H1 (cell line): ENCODE measurements around the gene RTN4. TPM values are rescaled to one million over a fixed set of nuclear protein-coding genes. Genes with fewer than 3 reads are reported as not detected.

Experiments
- FOSL1 ChIP-seq: IDR thresholded peaks from 2 replicates; pipeline ENCODE4 v1.6.1; 2011; ENCODE audit warnings: mild to moderate bottlenecking, low read depth, low read length, moderate library complexity; ENCODE audit not compliant: insufficient read depth
- KDM1A ChIP-seq: fragments of 200-600, 300-600 bp; sonication (generic); IDR thresholded peaks from 2 replicates; pipeline ENCODE4 v1.7.1; 2016; ENCODE audit warnings: mild to moderate bottlenecking, low read length, borderline replicate concordance
- NRF1 ChIP-seq: IDR thresholded peaks from 2 replicates; pipeline ENCODE4 v1.6.1; 2011; ENCODE audit warnings: mild to moderate bottlenecking, low read depth, low read length, improper control_type of control experiment
- RAD21 ChIP-seq, 2 experiments: IDR thresholded peaks in 1 of 2; conservative IDR thresholded peaks in 1 of 2; 2 replicates each; pipeline ENCODE4 v1.6.1; 2011; ENCODE audit warnings: low read depth in 2 of 2, low read length in 2 of 2, improper control_type of control experiment in 1 of 2, inconsistent platforms in 1 of 2, mild to moderate bottlenecking in 1 of 2, moderate library complexity in 1 of 2
- RXRA ChIP-seq: IDR thresholded peaks from 2 replicates; pipeline ENCODE4 v1.6.1; 2011; ENCODE audit warnings: low read depth, mild to moderate bottlenecking, low read length, moderate library complexity; ENCODE audit not compliant: insufficient read depth
- SIN3A ChIP-seq, 2 experiments: IDR thresholded peaks in 1 of 2; conservative IDR thresholded peaks in 1 of 2; 2 replicates each; pipeline ENCODE4 v1.6.1; 2011 to 2012; ENCODE audit warnings: low read length in 2 of 2, improper control_type of control experiment in 1 of 2, low read depth in 1 of 2, mild to moderate bottlenecking in 1 of 2
- polyA plus RNA-seq, 7 experiments: library from polyadenylated mRNA; depleted of rRNA in 3 of 7; stranded (reverse) in 5 of 7; unstranded in 2 of 7; fragments of >200 nt in 5 of 7; fragments of 200-250 nt in 2 of 7; gene quantifications; 1 replicate in 5 of 7; 2 replicates in 1 of 7; 4 replicates in 1 of 7; pipeline versions ENCODE4 v1.2.1 to v1.2.3, GENCODE V29; 2011 to 2013; ENCODE audit warnings: missing spikeins in 2 of 7, mixed read lengths in 2 of 7
- total RNA-seq: library from RNA; stranded (reverse); fragmentation: NEBNext Ultra II Directional; extraction: Animal tissue kit (Norgen Biotek cat#: 25700); gene quantifications from 2 replicates; pipeline ENCODE4 v1.2.1, GENCODE V29; 2021
- TF ChIP-seq, protein P1 (sequence below): fragments of 300-600 bp; sonication (generic); IDR thresholded peaks from 2 replicates; pipeline ENCODE4 v1.7.1; 2012; ENCODE audit warnings: low read length, moderate library complexity, mild to moderate bottlenecking, inconsistent platforms; ENCODE audit not compliant: insufficient replicate concordance

Gene RTN4
- total and polyA plus RNA-seq, 2 of the 8 experiments (the other 6 are each of a cell fraction or from before 2014, with no cell fraction given) = 179 to 242 TPM

DNA sequence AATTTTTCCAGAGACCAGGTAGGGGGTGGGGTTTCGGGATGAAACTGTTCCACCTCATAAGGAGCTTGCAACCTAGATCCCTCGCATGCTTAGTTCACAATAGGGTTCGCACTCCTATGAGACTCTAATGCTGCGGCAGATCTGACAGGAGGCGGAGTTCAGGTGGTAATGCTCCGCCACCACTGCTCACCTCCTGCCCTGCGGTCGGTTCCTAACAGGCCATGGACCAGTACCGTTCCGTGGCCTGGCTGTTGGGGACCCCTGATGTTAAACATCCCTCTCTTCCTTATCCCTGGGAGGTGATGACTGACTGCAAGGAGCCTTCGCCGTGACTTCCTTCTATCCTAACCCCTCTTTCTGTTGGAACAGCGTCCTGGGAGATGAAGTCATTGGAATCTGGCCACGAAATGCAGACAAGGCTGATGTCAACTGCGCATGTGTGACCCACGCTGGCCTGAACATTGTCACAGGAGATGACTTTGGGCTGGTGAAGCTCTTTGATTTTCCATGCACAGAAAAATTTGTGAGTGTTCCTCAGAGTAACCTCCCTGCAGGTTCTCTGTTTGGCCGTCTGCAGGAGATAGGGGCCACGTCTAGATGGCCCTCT, 82.4 kb downstream of the RTN4 start (continued):
- TF ChIP-seq, protein P1, sequence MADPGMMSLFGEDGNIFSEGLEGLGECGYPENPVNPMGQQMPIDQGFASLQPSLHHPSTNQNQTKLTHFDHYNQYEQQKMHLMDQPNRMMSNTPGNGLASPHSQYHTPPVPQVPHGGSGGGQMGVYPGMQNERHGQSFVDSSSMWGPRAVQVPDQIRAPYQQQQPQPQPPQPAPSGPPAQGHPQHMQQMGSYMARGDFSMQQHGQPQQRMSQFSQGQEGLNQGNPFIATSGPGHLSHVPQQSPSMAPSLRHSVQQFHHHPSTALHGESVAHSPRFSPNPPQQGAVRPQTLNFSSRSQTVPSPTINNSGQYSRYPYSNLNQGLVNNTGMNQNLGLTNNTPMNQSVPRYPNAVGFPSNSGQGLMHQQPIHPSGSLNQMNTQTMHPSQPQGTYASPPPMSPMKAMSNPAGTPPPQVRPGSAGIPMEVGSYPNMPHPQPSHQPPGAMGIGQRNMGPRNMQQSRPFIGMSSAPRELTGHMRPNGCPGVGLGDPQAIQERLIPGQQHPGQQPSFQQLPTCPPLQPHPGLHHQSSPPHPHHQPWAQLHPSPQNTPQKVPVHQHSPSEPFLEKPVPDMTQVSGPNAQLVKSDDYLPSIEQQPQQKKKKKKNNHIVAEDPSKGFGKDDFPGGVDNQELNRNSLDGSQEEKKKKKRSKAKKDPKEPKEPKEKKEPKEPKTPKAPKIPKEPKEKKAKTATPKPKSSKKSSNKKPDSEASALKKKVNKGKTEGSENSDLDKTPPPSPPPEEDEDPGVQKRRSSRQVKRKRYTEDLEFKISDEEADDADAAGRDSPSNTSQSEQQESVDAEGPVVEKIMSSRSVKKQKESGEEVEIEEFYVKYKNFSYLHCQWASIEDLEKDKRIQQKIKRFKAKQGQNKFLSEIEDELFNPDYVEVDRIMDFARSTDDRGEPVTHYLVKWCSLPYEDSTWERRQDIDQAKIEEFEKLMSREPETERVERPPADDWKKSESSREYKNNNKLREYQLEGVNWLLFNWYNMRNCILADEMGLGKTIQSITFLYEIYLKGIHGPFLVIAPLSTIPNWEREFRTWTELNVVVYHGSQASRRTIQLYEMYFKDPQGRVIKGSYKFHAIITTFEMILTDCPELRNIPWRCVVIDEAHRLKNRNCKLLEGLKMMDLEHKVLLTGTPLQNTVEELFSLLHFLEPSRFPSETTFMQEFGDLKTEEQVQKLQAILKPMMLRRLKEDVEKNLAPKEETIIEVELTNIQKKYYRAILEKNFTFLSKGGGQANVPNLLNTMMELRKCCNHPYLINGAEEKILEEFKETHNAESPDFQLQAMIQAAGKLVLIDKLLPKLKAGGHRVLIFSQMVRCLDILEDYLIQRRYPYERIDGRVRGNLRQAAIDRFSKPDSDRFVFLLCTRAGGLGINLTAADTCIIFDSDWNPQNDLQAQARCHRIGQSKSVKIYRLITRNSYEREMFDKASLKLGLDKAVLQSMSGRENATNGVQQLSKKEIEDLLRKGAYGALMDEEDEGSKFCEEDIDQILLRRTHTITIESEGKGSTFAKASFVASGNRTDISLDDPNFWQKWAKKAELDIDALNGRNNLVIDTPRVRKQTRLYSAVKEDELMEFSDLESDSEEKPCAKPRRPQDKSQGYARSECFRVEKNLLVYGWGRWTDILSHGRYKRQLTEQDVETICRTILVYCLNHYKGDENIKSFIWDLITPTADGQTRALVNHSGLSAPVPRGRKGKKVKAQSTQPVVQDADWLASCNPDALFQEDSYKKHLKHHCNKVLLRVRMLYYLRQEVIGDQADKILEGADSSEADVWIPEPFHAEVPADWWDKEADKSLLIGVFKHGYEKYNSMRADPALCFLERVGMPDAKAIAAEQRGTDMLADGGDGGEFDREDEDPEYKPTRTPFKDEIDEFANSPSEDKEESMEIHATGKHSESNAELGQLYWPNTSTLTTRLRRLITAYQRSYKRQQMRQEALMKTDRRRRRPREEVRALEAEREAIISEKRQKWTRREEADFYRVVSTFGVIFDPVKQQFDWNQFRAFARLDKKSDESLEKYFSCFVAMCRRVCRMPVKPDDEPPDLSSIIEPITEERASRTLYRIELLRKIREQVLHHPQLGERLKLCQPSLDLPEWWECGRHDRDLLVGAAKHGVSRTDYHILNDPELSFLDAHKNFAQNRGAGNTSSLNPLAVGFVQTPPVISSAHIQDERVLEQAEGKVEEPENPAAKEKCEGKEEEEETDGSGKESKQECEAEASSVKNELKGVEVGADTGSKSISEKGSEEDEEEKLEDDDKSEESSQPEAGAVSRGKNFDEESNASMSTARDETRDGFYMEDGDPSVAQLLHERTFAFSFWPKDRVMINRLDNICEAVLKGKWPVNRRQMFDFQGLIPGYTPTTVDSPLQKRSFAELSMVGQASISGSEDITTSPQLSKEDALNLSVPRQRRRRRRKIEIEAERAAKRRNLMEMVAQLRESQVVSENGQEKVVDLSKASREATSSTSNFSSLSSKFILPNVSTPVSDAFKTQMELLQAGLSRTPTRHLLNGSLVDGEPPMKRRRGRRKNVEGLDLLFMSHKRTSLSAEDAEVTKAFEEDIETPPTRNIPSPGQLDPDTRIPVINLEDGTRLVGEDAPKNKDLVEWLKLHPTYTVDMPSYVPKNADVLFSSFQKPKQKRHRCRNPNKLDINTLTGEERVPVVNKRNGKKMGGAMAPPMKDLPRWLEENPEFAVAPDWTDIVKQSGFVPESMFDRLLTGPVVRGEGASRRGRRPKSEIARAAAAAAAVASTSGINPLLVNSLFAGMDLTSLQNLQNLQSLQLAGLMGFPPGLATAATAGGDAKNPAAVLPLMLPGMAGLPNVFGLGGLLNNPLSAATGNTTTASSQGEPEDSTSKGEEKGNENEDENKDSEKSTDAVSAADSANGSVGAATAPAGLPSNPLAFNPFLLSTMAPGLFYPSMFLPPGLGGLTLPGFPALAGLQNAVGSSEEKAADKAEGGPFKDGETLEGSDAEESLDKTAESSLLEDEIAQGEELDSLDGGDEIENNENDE = no peak
- TF ChIP-seq KDM1A (no peak), RAD21 (IDR thresholded peaks at IDR 0.05 in 1 of 2, conservative IDR thresholded peaks at IDR 0.05 in 1 of 2; ENCODE audit: low read depth in 2 of 2, low read length in 2 of 2) (no peak), RXRA (no peak), NRF1 (no peak), FOSL1 (no peak), SIN3A (conservative IDR thresholded peaks at IDR 0.05 in 1 of 2, IDR thresholded peaks at IDR 0.05 in 1 of 2; ENCODE audit: low read depth in 1 of 2, low read length in 2 of 2) (no peak)
